CD4-positive, alpha-beta T cell treated with Interleukin-15 for 1 hour (primary cell): ENCODE measurements around the gene PTPRN2.
"Not testable (repeated sequence)": the region's sequence is repeated elsewhere in the genome, so short reads cannot be mapped to it uniquely, and the experiment has no call there.

ENCODE experiments used
- DNase-seq: peaks from one replicate; pipeline ENCODE4 v3.0.0-alpha.2; 2020

PTPRN2 gene

DNA sequence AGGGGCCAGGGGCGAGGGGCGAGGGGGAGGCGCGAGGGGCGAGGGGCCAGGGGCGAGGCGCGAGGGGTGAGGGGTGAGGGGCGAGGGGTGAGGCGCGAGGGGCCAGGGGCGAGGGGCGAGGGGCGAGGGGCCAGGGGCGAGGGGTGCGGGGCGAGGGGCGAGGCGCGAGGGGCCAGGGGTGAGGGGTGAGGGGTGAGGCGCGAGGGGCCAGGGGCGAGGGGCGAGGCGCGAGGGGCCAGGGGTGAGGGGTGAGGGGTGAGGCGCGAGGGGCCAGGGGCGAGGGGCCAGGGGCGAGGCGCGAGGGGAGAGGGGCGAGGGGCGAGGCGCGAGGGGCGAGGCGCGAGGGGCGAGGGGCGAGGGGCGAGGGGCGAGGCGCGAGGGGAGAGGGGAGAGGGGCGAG is 192.3 kb downstream of the PTPRN2 start:
- no peak for DNase-seq

- DNase-seq, result no peak
Observed at GRCh38 chr7:158394936-158395335, 192.7 kb downstream of the PTPRN2 start.

- no peak for DNase-seq
Observed at GRCh38 chr7:158393926-158394625, 193.5 kb downstream of the PTPRN2 start.

DNA sequence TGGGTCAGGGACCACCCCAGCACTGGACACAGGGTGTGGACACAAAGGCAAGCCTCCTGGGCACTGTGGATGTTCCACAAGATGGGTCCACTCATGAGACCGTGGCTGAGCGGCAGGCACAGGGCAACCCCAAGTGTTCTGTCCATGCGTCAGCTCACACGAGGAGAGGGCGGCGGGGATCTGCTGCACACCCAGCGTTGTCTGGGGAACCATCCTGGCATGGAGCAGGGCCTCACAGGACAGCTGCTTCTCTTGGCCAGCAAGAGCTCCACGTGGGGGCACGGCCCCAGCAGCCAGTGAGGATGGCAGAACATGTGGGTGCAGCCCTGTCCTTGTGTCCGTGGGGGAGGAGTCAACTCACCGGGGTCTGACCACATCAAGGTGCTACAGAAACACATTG is 195.4 kb downstream of the PTPRN2 start:
- DNase-seq, result no peak

DNA sequence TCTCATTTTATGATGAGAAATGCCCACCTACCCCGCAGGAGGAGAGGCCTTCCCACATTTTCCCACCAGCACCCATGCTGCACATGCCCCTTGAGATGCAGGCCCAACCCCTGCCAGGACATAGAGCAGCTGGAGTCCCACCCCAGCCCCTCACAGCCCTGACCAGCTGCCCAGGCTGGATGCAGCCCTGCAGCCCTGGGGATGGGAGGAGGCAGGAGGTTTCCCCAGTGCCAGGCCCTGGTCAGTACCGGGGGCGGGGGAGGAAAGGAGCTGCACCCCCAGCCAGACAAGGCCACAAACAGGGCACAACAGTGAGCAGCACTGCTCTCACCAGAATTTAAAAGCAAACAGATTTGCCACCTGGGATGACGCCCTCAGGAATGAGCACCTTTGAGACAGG is 196.1 kb downstream of the PTPRN2 start:
- DNase-seq, result no peak

- no peak for DNase-seq
Observed at GRCh38 chr7:158391141-158391540, 196.5 kb downstream of the PTPRN2 start.

- no peak for DNase-seq
Observed at GRCh38 chr7:158390460-158390859, 197.2 kb downstream of the PTPRN2 start.

- DNase-seq, result no peak
Observed at GRCh38 chr7:158389514-158390425, 197.9 kb downstream of the PTPRN2 start.

DNA sequence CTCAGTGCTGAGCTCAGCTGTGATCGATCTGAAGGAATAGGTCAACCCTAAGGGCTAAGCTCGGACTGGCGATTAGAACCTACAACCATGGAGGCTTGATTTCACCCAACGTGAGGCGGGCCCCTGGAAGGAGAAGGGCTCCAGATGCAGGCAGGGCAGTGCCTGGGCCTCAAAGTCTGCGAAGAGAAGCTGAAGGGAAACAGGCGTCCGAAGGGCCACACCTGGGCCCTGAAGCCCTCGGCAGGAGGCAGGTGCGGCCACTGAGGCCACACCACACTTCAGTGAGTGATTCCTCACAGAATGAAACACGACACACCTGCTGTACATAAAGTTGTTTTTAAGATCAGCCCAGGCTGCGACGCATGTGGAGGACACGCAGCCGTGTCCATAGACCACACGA is 198.7 kb downstream of the PTPRN2 start:
- DNase-seq, result no peak

- no peak for DNase-seq
Observed at GRCh38 chr7:158388072-158388471, 199.6 kb downstream of the PTPRN2 start.

GRCh38 chr7:158387546-158387891 is 200.1 kb downstream of the PTPRN2 start:
- DNase-seq, result no peak

DNA sequence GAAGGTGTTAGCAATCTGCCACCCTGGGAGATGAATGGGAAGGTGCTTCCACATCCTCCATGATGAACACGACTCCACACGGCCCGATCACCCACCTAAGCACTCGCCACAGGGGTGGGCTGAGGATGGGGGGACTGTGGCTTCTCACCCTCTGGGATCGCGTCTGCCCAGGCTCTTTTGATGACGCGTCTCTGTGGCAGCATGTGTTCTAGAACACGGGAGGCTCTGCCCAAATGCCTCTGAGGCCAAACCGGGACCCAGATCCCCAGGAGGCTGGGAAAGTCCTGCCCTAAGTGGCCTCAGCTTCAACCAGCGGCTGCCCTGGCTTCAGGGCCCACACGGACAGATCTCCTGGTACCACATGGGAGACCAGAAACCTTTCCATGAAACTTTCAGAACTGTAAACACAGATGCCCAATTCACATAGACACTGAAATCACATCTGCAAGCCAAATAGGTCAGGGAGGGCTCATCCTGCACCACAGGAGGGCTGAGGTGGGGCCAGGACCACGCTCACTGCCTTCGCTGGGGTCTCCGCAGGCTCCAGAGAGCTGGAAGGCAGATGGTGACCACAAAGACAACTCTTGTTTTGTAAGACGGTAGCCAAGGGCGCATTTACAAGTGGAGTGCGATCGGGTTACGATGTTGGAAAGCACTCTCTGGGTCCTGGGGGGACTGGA is 200.6 kb downstream of the PTPRN2 start:
- DNase-seq, result no peak

DNA sequence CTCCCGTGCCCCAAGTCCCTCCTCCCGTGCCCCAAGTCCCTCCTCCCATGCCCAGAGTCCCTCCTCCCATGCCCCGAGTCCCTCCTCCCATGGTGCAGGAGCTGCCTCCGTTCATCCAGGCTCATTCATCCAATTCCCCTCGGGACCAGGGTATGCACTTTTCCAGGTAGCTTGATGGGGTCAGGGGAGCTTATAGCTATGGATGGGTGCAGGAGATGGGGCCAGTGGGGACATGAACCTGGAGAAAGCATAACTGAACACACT is 201.3 kb downstream of the PTPRN2 start:
- no peak for DNase-seq

GRCh38 chr7:158385496-158386354 is 201.9 kb downstream of the PTPRN2 start:
- DNase-seq, result not testable (repeated sequence)

GRCh38 chr7:158384746-158385145 is 202.9 kb downstream of the PTPRN2 start:
- no peak for DNase-seq

GRCh38 chr7:158383665-158384064 is 204.0 kb downstream of the PTPRN2 start:
- no peak for DNase-seq

DNA sequence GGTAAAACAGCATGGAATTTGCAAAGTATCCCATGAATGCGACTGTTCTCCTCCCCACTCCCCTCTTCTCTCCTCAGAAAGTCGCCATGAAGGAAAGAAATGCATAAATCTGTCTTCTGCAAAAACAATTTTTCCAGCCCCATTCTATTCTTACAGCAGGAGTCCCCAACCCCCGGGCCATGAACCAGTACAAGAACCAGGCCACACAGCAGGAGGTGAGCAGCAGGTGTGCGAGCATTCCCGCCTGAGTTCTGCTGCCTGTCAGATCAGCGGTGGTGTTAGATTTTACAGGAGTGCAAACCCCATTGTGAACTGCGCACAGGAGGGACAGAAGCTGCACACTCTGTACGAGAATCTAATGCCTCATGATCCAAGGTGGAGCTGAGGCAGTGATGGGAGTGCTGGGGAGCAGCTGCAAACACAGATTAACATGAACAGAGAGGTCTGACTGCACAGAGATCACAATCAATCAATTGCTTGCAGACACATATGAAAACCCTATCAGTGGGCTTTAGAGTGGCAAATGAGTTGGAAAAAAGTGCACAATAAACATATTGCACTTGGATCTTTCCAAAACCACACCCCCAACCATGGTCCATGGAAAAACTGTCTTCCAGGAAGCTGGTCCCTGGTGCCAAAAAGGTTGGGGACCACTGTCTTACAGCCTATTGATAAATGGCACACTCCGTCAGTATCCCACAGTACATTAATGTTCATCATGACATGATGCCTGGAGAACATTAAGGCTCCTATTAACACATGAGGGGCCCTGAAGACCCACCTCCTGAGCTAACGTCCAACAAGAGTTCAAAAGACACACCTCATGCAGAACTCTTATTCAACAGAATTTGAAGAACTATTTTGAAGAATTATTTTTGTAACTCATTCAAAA is 205.0 kb downstream of the PTPRN2 start:
- no peak for DNase-seq

DNA sequence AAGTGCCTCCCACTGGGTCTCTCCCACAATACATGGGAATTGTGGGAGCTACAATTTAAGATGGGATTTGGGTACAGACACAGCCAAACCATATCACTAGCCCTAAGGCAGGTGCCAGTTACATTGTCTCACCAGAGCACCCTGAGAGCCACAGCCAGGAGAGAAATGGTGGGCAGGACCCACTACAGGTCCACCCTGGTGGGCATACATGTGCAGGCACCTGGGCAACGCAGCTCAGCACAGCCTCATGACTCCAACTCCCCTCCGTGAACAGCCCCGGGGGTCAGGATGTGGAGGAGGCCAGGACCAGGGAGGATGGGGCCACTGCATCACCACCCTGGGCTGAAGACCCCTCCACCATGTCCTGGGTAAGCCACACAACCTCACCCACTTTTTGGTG is 205.7 kb downstream of the PTPRN2 start:
- DNase-seq, result no peak

- DNase-seq, result no peak
Observed at GRCh38 chr7:158378978-158379377, 208.6 kb downstream of the PTPRN2 start.

GRCh38 chr7:158377800-158378623 is 209.6 kb downstream of the PTPRN2 start:
- no peak for DNase-seq

- not testable (repeated sequence) for DNase-seq
Observed at GRCh38 chr7:158376839-158377186, 210.8 kb downstream of the PTPRN2 start.
